DND-41 (cell line): ENCODE measurements around the gene ESYT2.

Experiments
- EZH2 ChIP-seq: IDR thresholded peaks from 3 replicates; pipeline ENCODE4 v1.6.1; 2012; ENCODE audit warnings: borderline replicate concordance, low read depth, mild to moderate bottlenecking, moderate library complexity, low read length, inconsistent platforms; ENCODE audit not compliant: severe bottlenecking
- TF ChIP-seq, protein P1 (sequence below): IDR thresholded peaks from 2 replicates; pipeline ENCODE4 v1.5.1; 2012; ENCODE audit warnings: borderline replicate concordance, low read length, moderate library complexity, mild to moderate bottlenecking; ENCODE audit not compliant: poor library complexity, severe bottlenecking; ENCODE audit errors: extremely low read depth

DNA sequence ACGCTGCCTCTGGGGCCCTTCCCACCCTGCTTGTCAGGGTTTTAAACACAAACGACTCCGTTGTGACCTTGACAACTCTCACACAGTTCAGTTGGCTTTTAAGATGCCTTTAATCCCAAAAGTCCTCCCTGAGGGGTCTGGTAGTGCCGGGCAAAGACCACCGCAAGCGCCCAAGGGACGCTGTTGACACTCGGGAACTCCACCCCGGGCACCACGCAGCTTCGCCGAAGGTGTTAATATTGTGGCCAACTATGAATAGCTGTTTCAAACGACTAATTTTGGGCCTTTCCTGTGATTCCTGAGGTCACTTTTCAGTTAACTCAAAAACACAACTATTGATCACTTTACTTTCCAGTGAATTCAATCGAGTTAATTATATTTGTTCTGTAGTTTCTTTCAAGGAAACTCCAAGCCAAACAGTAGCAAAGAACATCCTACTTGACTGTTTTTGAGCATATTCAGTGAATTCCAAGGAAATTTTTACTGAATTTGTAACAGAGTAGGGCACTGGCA is 958 bp upstream of the ESYT2 start:
- TF ChIP-seq, protein P1, sequence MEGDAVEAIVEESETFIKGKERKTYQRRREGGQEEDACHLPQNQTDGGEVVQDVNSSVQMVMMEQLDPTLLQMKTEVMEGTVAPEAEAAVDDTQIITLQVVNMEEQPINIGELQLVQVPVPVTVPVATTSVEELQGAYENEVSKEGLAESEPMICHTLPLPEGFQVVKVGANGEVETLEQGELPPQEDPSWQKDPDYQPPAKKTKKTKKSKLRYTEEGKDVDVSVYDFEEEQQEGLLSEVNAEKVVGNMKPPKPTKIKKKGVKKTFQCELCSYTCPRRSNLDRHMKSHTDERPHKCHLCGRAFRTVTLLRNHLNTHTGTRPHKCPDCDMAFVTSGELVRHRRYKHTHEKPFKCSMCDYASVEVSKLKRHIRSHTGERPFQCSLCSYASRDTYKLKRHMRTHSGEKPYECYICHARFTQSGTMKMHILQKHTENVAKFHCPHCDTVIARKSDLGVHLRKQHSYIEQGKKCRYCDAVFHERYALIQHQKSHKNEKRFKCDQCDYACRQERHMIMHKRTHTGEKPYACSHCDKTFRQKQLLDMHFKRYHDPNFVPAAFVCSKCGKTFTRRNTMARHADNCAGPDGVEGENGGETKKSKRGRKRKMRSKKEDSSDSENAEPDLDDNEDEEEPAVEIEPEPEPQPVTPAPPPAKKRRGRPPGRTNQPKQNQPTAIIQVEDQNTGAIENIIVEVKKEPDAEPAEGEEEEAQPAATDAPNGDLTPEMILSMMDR = no peak
- no peak for TF ChIP-seq EZH2
